ENCODE data around the gene GRK3.

Gene GRK3

DNA sequence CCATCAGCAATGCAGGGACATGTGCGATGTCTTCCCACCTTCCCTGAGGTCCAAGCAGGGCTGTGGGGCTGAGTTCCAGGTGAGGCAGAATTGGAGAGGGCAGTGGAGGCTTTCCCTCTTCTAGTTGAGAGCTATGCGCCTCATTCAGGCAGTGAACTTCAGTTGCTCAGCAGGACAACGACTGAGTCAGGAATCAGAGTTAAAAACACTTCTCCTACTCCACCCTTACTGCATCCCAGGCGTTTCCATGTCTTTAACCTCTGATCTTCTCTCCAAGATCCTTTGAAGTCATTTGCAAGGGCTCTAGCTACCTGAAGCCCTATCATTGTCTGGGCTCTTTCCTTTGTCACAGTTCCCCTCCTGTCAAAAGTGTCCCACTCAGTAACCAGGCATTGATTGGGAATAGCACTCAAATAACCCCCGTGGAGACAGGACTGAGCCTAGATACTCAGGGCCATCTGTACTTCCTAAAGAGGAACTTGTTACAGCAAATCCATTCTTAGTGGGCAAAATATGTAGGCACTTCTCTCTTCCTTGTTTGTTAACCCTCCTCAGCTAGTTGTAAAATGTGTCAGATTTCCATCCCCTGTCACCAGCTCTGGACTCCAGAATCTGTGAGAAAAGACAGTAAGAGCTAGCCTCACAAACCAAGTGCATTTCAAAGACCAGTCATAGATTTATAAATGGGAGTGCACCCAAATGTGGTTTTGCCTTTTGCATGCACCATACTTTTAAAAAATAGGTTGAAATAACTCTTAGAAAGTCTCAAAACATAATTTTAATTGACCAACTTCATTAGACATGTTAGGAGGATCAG, 105.0 kb downstream of the GRK3 start:
- DNase-seq: no peak

DNA sequence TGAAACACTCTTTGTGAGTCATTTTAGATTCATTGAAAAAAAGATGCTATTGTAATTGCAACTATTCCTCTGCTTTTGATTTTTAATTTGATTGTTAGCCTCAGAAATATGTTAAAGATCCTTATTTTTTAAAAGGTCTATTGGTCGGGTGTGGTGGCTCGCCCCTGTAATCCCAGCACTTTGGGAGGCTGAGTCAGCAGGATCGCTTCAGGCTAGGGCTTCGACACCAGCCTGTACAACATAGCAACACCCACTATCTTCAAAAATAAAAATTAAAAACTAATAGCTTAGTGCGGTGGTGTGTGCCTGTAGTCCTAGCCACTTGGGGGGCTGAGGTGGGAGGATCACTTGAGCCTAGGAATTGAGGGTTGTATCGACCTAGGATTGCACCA, 105.6 kb downstream of the GRK3 start:
- DNase-seq: no peak

GRCh38 chr22:25672289-25673084, 108.0 kb downstream of the GRK3 start:
- DNase-seq: no peak

DNA sequence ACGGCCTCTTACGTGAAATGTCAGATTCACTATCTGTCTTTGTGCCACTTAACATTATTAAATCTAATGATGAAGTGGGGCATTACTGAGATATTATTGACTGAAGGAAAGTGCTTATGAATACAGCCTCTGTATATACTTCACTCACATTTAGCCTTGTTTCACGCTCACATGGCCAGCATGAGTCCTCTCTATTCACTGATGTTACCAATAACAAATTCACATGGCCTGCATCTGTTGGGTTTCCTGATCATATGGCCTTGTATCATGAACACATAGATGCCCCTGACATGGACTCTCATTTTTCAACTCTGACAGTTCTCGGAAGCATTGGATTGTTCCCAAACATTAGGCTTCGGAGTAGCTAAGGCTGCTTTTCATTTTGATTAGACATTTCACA, 109.2 kb downstream of the GRK3 start:
- DNase-seq: no peak

DNA sequence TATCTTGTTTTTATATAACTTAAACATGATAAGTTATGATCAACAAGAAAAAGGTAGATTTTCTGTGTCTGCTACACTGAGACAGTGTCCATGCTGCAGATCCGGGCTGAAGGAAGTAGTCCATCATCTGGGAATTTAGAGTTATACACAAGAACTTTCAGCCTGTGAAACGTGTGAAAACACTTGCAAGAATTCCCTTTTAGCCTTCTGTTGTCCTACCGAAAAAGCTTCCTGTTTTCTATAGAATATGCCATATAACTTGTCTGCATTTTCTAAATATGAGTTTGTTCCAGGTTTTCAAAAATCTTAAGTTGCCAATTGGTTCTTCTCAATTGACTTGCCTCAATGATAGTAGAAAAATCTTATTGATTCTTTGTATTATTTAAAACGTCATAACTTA, 113.2 kb downstream of the GRK3 start:
- DNase-seq: no peak

GRCh38 chr22:25680051-25680450, 115.6 kb downstream of the GRK3 start:
- DNase-seq: no peak

DNA sequence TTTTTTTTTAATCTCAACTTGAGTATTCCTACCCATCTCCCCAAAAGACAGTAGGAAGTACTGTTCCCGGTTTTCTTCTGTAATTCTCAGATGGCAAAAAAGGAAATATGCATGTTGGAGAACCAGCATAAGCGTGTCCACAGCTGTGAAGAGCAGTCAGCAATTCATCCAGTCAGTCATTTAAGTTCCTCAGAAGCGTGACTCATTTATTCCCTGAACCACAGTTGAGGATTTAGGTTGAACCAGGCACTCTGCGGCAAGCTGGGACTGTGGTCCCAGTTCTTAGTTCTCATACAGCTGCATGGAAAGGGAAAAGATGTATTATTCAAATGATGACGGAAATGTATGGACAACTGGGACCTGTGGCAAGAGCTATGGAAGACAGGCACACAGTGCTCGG, 116.5 kb downstream of the GRK3 start:
- no peak for DNase-seq

DNA sequence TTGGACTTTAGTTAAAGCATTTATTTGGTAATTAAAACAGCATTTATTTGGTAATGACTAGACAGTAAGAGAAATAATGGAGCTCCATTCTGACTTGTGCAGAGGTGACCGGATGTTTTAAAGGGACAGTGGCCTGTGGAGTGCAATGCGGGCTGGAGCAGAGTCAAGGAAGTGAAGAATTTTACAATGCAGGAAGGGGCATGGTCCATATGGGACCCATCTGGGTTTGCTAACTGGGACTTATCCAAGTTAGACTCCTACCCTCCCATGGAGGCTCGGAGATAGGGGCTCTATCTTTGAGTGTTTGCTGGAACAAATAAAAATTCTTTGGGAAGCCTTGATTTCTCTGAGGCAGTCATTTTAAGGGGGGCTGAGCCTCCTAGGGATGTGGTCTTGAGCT, 117.6 kb downstream of the GRK3 start:
- DNase-seq: no peak

DNA sequence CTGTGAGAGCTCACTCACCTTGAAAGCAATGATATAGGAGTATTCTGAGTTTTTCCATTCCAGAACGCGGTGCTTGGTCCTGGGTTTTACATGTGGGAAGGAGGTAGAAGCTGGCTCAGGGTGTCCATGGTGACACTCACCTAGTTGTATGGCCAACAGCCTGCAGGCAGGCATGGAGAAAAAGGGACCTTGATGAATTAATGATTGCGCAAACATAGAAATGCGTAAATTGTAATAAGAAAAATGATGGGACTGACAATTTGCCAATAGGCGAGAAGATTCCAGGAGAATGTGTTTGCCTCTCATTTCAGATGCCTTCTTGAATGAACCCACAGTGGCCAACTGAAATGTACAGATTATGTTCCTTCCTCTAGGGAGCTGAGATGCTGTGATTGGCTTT, 124.2 kb downstream of the GRK3 start:
- no peak for DNase-seq

DNA sequence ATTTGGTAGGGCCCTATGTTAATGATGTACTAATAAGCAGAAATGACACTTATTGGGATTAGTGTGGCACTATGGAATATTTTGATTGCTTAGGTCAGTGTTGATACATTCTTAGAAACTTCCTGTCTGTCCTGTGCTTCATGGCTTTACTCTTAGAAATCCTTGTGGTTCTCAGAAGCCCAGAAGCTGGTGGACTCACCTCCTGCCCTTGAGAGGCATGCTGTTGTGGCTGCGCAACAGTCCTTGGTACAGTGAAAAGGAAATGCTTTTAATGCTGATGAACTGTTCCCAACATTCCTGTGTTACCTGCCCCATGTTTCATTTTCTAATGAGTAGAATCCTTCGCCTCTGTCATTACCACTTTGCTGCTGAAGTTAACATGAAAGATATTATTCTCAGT, 125.2 kb downstream of the GRK3 start:
- no peak for DNase-seq

- DNase-seq: no peak
These were observed 126.3 kb downstream of the GRK3 start for GRCh38 chr22:25690798-25691197.

DNA sequence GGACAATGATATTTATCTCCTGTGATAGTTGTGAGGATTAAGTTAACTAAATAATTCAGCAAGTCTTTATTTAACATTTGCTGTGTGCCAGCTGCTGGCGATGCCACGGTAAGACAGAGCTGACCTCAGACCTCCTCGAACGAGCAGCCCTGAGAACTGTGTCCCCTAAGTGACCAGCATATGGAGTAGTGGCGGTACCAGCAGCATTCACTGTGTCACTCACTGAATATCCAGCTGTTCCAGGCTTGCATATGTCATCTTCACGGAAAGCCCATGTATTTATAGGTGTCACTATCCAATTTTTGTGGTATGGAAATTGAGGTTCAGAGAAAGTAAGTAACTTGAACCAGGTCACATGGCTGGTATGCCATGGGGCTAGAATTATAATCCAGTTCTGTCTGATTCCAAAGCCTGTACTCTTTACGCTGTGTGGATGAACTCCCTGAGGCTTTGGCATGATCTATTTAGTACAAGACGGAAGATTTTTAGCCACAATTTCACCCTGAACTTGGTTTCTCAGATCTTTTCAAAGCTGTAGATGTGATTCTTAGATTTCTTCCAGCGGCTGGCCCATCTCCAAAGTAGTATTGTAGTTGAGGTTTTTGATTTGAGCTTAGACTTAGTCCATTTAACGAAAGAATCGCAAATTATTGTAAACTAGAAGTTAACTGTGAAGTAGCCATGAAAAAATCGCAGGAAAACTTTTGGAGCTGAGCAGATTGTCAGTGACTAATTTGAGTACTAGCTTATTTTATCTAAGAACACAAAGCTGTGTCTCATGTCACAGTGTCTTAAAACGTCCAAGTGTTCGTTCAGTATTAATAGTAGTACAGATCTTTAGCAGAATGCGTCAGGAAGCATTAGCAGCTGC, 128.2 kb downstream of the GRK3 start:
- no peak for DNase-seq

DNA sequence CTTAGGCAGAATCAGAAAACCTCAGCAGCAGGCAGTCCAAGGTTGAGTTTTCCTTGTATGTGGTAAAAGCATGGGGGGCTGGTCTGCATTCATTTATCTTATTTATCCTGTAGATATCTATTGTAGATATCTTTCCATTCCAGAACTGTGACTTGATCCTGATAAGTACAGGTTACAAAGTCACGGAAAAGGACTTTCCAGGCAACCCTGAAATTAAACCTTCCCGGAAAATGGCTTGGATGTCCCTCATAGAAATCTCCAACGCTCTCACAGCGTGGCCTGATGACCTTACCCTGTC, 128.7 kb downstream of the GRK3 start:
- DNase-seq: no peak

GRCh38 chr22:25694196-25694907, 129.9 kb downstream of the GRK3 start:
- no peak for DNase-seq

- no peak for DNase-seq
These were observed 130.7 kb downstream of the GRK3 start for GRCh38 chr22:25695146-25695545.

DNA sequence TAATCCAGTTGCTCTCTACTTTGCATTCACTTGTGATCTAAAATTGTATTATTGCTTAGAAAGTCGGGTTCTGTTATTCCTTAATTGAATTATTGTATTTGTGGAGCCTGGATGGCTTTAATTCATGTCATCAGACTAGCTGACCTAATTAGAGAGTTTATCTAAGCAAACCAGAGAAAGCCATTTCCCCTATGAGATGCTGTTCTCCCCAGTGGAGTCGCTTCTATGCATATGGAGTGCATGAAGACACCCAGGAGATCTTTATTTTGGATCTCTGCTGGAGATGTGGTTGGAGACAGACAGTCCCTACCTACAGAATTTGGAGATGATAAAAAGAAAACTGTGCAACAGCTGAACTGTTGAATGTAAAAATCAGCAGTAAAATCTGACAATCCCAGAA, 132.3 kb downstream of the GRK3 start:
- DNase-seq: no peak

DNA sequence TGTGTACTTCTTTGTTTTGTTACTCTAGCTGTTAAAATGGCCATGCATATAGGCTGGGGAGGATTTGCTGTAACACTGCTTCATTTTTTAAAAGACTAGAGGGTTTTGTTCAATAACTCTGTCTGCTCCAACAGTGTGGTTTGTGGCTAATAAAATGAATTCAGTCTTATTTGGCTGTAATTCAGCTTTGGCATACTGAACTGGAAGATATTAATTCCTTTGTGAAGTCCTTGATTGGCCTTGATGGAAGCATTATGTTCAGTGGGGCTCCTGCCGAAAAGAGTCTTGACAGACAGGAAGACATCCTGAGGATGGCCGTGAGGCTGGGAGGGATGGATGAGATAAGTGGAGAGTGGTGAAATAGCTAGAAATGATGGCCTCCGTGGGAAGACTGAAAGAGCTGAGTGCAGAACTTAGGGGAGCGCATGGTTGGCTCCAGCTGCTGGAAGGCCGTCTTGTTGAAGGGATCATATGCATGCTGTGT, 132.7 kb downstream of the GRK3 start:
- no peak for DNase-seq

GRCh38 chr22:25697978-25698377, 133.5 kb downstream of the GRK3 start:
- DNase-seq: no peak

- no peak for DNase-seq
These were observed 134.0 kb downstream of the GRK3 start for GRCh38 chr22:25698461-25698860.

DNA sequence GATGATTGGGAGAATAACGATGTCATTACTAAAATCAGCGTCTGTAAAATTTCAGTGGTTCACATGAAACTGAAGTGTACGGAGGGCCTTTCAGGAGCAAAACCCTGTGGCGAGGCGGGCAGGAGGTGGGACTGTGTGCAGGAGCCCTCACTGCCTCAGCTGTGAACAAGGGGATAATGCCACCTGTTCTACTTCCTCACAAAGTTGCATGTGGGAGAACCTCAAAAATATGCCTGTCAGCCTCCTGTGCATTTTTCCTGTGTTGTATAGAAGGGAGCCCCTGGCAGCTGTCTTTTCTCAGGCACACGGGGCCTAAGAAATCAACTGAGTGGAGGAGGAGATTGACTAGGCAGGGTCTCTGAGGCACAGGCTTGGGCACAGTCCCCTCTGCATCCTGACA, 134.5 kb downstream of the GRK3 start:
- no peak for DNase-seq

- DNase-seq: no peak
These were observed 136.7 kb downstream of the GRK3 start for GRCh38 chr22:25701056-25701780.

DNA sequence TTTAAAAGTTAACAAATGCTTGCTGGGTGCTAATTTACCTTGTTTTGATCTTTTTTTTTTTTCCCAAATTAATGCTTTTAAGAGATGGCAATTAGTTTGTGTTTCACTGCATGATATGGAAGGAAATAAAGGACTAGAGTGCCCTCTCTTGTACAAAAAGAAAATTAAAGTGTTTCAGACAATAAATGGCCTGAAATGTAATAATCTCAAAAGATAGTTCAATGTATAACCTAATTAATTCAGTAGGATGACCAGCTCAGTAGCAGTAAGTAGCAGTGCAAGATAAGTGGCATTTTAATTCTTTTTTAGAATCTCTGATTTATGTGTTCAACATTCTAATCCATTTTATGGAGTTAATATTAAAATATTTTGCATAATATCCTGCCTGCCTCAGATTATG, 137.6 kb downstream of the GRK3 start:
- DNase-seq: peak in 1 of 2 donors; percentile 8

Measured in CD4-positive, alpha-beta T cell treated with Interleukin-1 beta for 1 hour (primary cell).